Measurements from ENCODE around the gene C5orf24.
"Not testable (repeated sequence)": the region's sequence is repeated elsewhere in the genome, so short reads cannot be mapped to it uniquely, and the experiment has no call there.

The C5orf24 gene

GRCh38 chr5:134851307-134851923 lies 5.6 kb downstream of the C5orf24 start:
- H3K14ac ChIP-seq (ENCODE audit: low read length): no peak overlapping the region
- H2AK5ac ChIP-seq (ENCODE audit: low read length): no peak overlapping the region
- peaks cover 16 to 17% of the 10 kb centered on the region in 2 experiments for H3K36me3 ChIP-seq (ENCODE audit: control insufficient read depth in 1 of 2, insufficient read depth in 2 of 2, low read length in 2 of 2)
- H3K4me1 ChIP-seq (ENCODE audit: control insufficient read depth in 1 of 2, insufficient read depth in 2 of 2, low read length in 2 of 2): no peaks in the 10 kb centered on the region
- H3K4ac ChIP-seq (ENCODE audit: low read depth, low read length): no peak overlapping the region
- H3K4me3 ChIP-seq (ENCODE audit: low read depth, low read length): no peak overlapping the region
- H2BK120ac ChIP-seq (ENCODE audit: insufficient read depth, low read length, poor library complexity): no peak overlapping the region
- peaks cover under 1% of the 10 kb centered on the region for H3K79me1 ChIP-seq (ENCODE audit: low read length)
- no peak overlapping the region for H4K8ac ChIP-seq (ENCODE audit: low read depth, low read length)
- H4K91ac ChIP-seq (ENCODE audit: low read depth, low read length): no peak overlapping the region
- H2AFZ ChIP-seq (ENCODE audit: insufficient read depth, low read length, poor library complexity): no peak overlapping the region
- no peak overlapping the region for H3K23ac ChIP-seq (ENCODE audit: low read length)
- no peak overlapping the region for H3K18ac ChIP-seq (ENCODE audit: low read length)
- no CpG with 5 or more reads among the region's 1 CpG for WGBS (ENCODE audit: extremely low coverage, insufficient coverage, insufficient read length)
- no peaks in the 10 kb centered on the region for H3K27me3 ChIP-seq (ENCODE audit: insufficient read depth, low read length)
- DNase-seq: peak; percentile 17 to 49
- no peaks in the 10 kb centered on the region for H3K9me3 ChIP-seq (ENCODE audit: insufficient read depth, low read depth, low read length)
- H3K79me2 ChIP-seq (ENCODE audit: control insufficient read depth, insufficient read depth, low read length, poor library complexity): peaks cover 2% of the 10 kb centered on the region
- no peak overlapping the region for H2BK12ac ChIP-seq (ENCODE audit: low read length)
- no peak overlapping the region for H3K27ac ChIP-seq (ENCODE audit: low read depth, low read length)
- H3K4me2 ChIP-seq (ENCODE audit: low read length): no peak overlapping the region
- no peak overlapping the region for H4K12ac ChIP-seq (ENCODE audit: low read depth, low read length)
- H3K9ac ChIP-seq (ENCODE audit: low read length): no peak overlapping the region
- no peak overlapping the region for H2BK5ac ChIP-seq (ENCODE audit: low read depth, low read length, poor library complexity)

- not testable (repeated sequence) for H2BK5ac ChIP-seq (ENCODE audit: low read depth, low read length, poor library complexity); H3K27ac ChIP-seq (ENCODE audit: low read depth, low read length); H3K4me2 ChIP-seq (ENCODE audit: low read length); H2BK120ac ChIP-seq (ENCODE audit: insufficient read depth, low read length, poor library complexity); H3K14ac ChIP-seq (ENCODE audit: low read length); H2AFZ ChIP-seq (ENCODE audit: insufficient read depth, low read length, poor library complexity); H4K12ac ChIP-seq (ENCODE audit: low read depth, low read length); H3K4me1 ChIP-seq (ENCODE audit: control insufficient read depth in 1 of 2, insufficient read depth in 2 of 2, low read length in 2 of 2); H3K18ac ChIP-seq (ENCODE audit: low read length); H4K8ac ChIP-seq (ENCODE audit: low read depth, low read length); H3K9me3 ChIP-seq (ENCODE audit: insufficient read depth, low read depth, low read length); DNase-seq; H3K9ac ChIP-seq (ENCODE audit: low read length); H3K79me2 ChIP-seq (ENCODE audit: control insufficient read depth, insufficient read depth, low read length, poor library complexity); H3K79me1 ChIP-seq (ENCODE audit: low read length); H3K4ac ChIP-seq (ENCODE audit: low read depth, low read length); H2BK12ac ChIP-seq (ENCODE audit: low read length); H3K4me3 ChIP-seq (ENCODE audit: low read depth, low read length); H3K27me3 ChIP-seq (ENCODE audit: insufficient read depth, low read length); H4K91ac ChIP-seq (ENCODE audit: low read depth, low read length); H3K23ac ChIP-seq (ENCODE audit: low read length); H2AK5ac ChIP-seq (ENCODE audit: low read length)
- no CpG with 5 or more reads among the region's 7 CpGs for WGBS (ENCODE audit: extremely low coverage, insufficient coverage, insufficient read length)
- H3K36me3 ChIP-seq (ENCODE audit: control insufficient read depth in 1 of 2, insufficient read depth in 2 of 2, low read length in 2 of 2): peaks cover 23% of the 10 kb centered on the region in 2 experiments
Measured at GRCh38 chr5:134856465-134856864, 10.7 kb downstream of the C5orf24 start.

GRCh38 chr5:134857401-134857800 lies 11.6 kb downstream of the C5orf24 start:
- no peak for DNase-seq
- Histone ChIP-seq H3K18ac (ENCODE audit: low read length) (no peak overlapping the region), H3K4me2 (ENCODE audit: low read length) (no peak overlapping the region), H2AK5ac (ENCODE audit: low read length) (no peak overlapping the region), H3K4me1 (ENCODE audit: control insufficient read depth in 1 of 2, insufficient read depth in 2 of 2, low read length in 2 of 2) (no peaks in the 10 kb centered on the region), H2BK120ac (ENCODE audit: insufficient read depth, low read length, poor library complexity) (no peak overlapping the region), H3K27me3 (ENCODE audit: insufficient read depth, low read length) (no peaks in the 10 kb centered on the region), H3K36me3 (ENCODE audit: control insufficient read depth in 1 of 2, insufficient read depth in 2 of 2, low read length in 2 of 2) (peaks cover 23 to 24% of the 10 kb centered on the region in 2 experiments), H3K27ac (ENCODE audit: low read depth, low read length) (no peak overlapping the region), H3K79me1 (ENCODE audit: low read length) (no peaks in the 10 kb centered on the region), H4K91ac (ENCODE audit: low read depth, low read length) (no peak overlapping the region), H3K4ac (ENCODE audit: low read depth, low read length) (no peak overlapping the region), H2BK12ac (ENCODE audit: low read length) (no peak overlapping the region), H2AFZ (ENCODE audit: insufficient read depth, low read length, poor library complexity) (no peak overlapping the region), H3K14ac (ENCODE audit: low read length) (no peak overlapping the region), H3K79me2 (ENCODE audit: control insufficient read depth, insufficient read depth, low read length, poor library complexity) (no peaks in the 10 kb centered on the region), H4K12ac (ENCODE audit: low read depth, low read length) (no peak overlapping the region), H3K23ac (ENCODE audit: low read length) (no peak overlapping the region), H3K9me3 (ENCODE audit: insufficient read depth, low read depth, low read length) (no peaks in the 10 kb centered on the region), H4K8ac (ENCODE audit: low read depth, low read length) (no peak overlapping the region), H3K4me3 (ENCODE audit: low read depth, low read length) (no peak overlapping the region), H2BK5ac (ENCODE audit: low read depth, low read length, poor library complexity) (no peak overlapping the region), H3K9ac (ENCODE audit: low read length) (no peak overlapping the region)
- WGBS (ENCODE audit: extremely low coverage, insufficient coverage, insufficient read length): no CpG with 5 or more reads among the region's 3 CpGs

- Histone ChIP-seq H3K27me3 (ENCODE audit: insufficient read depth, low read length) (no peaks in the 10 kb centered on the region), H2AFZ (ENCODE audit: insufficient read depth, low read length, poor library complexity) (no peak overlapping the region), H2BK5ac (ENCODE audit: low read depth, low read length, poor library complexity) (no peak overlapping the region), H2BK120ac (ENCODE audit: insufficient read depth, low read length, poor library complexity) (no peak overlapping the region), H3K14ac (ENCODE audit: low read length) (no peak overlapping the region), H3K9ac (ENCODE audit: low read length) (no peak overlapping the region), H2BK12ac (ENCODE audit: low read length) (no peak overlapping the region), H4K91ac (ENCODE audit: low read depth, low read length) (no peak overlapping the region), H4K8ac (ENCODE audit: low read depth, low read length) (no peak overlapping the region), H3K4me2 (ENCODE audit: low read length) (no peak overlapping the region), H3K4me1 (ENCODE audit: control insufficient read depth in 1 of 2, insufficient read depth in 2 of 2, low read length in 2 of 2) (peaks cover 0 to 2% of the 10 kb centered on the region in 2 experiments), H3K4ac (ENCODE audit: low read depth, low read length) (no peak overlapping the region), H3K9me3 (ENCODE audit: insufficient read depth, low read depth, low read length) (no peaks in the 10 kb centered on the region), H3K27ac (ENCODE audit: low read depth, low read length) (no peak overlapping the region), H3K36me3 (ENCODE audit: control insufficient read depth in 1 of 2, insufficient read depth in 2 of 2, low read length in 2 of 2) (peaks cover 9 to 11% of the 10 kb centered on the region in 2 experiments), H2AK5ac (ENCODE audit: low read length) (no peak overlapping the region), H3K18ac (ENCODE audit: low read length) (no peak overlapping the region), H3K79me1 (ENCODE audit: low read length) (no peaks in the 10 kb centered on the region), H3K4me3 (ENCODE audit: low read depth, low read length) (no peak overlapping the region), H4K12ac (ENCODE audit: low read depth, low read length) (no peak overlapping the region), H3K79me2 (ENCODE audit: control insufficient read depth, insufficient read depth, low read length, poor library complexity) (no peaks in the 10 kb centered on the region), H3K23ac (ENCODE audit: low read length) (no peak overlapping the region)
- no CpG with 5 or more reads among the region's 2 CpGs for WGBS (ENCODE audit: extremely low coverage, insufficient coverage, insufficient read length)
- DNase-seq: no peak
Measured at GRCh38 chr5:134864707-134865106, 18.9 kb downstream of the C5orf24 start.
